Stomach (tissue), 4 donors: ENCODE results near the gene EYA2.

ENCODE experiments used
- CTCF ChIP-seq, 7 experiments: fragments of 450-650 bp in 4 of 7; fragments of 200-600 bp in 3 of 7; sonication (generic) in 3 of 7; IDR thresholded peaks; one replicate each; pipeline ENCODE4 v1.5.1; 2016 to 2019; ENCODE audit warnings: antibody characterized with exemption in 7 of 7, control low read depth in 2 of 7, mild to moderate bottlenecking in 1 of 7
- EP300 ChIP-seq: sonication (generic); formaldehyde crosslinking; IDR thresholded peaks from one replicate; pipeline ENCODE4 v1.6.1; 2017; ENCODE audit warnings: antibody characterized with exemption
- POLR2A ChIP-seq, 4 donors: fragments of 450-650 bp; IDR thresholded peaks; one replicate each; pipeline ENCODE4 v1.6.1; 2016; ENCODE audit warnings: antibody characterized with exemption in 4 of 4, control low read depth in 2 of 4, mild to moderate bottlenecking in 1 of 4, moderate library complexity in 1 of 4
- POLR2AphosphoS5 ChIP-seq, 3 donors: sonication (generic); formaldehyde crosslinking; IDR thresholded peaks; one replicate each; pipeline ENCODE4 v1.6.1; 2016; ENCODE audit warnings: antibody characterized with exemption in 3 of 3

GRCh38 chr20:47227576-47227975 is 332.9 kb downstream of the EYA2 start:
- no peak for TF ChIP-seq CTCF (IDR thresholded peaks at IDR 0.05)
- no peak for TF ChIP-seq POLR2AphosphoS5 (IDR thresholded peaks at IDR 0.05)
- no peak for TF ChIP-seq EP300
- no peak for TF ChIP-seq POLR2A (IDR thresholded peaks at IDR 0.05)
